Ascending aorta (tissue), 2 donors: Measurements from ENCODE around the gene USP13. TPM values are rescaled to one million over a fixed set of nuclear protein-coding genes. Genes with fewer than 3 reads are reported as not detected.
"Not testable (repeated sequence)": the region's sequence is repeated elsewhere in the genome, so short reads cannot be mapped to it uniquely, and the experiment has no call there.

ENCODE experiments used
- DNase-seq, 2 donors: peaks; one replicate each; pipeline ENCODE4 v3.0.0-alpha.2; 2019; ENCODE audit warnings: low spot score in 2 of 2
- H3K27ac ChIP-seq, 2 donors: fragments of 200-600 bp; sonication (generic); one replicate each; pipeline ENCODE4 v1.5.1; 2016 to 2017; ENCODE audit warnings: mild to moderate bottlenecking in 1 of 2
- H3K27me3 ChIP-seq: fragments of 200-600 bp; sonication (generic); one replicate; pipeline ENCODE4 v1.5.1; 2017
- H3K36me3 ChIP-seq, 2 donors: fragments of 200-600 bp; sonication (generic); one replicate each; pipeline ENCODE4 v1.5.1; 2016
- H3K4me1 ChIP-seq, 2 donors: fragments of 200-600 bp; sonication (generic); one replicate each; pipeline ENCODE4 v1.5.1; 2016 to 2017; ENCODE audit warnings: mild to moderate bottlenecking in 1 of 2
- H3K4me3 ChIP-seq, 2 donors: fragments of 200-600 bp; sonication (generic); one replicate each; pipeline ENCODE4 v1.5.1; 2016 to 2017; ENCODE audit warnings: mild to moderate bottlenecking in 1 of 2
- H3K9me3 ChIP-seq, 2 donors: fragments of 200-600 bp; sonication (generic); one replicate each; pipeline ENCODE4 v1.5.1; 2016
- intact Hi-C: fragments of 100-400 bp; cut with DNase I; formaldehyde crosslinking; loops from one replicate; pipeline ENCODE4 v1.15.1; 2023
- total RNA-seq: library from RNA; depleted of rRNA; stranded (reverse); fragments of >200 nt; gene quantifications from one replicate; pipeline ENCODE4 v1.1.0, GENCODE V29; 2016
- TF ChIP-seq, protein P1 (sequence below), 3 experiments: fragments of 200-600 bp in 2 of 3; fragments of 450-650 bp in 1 of 3; sonication (generic) in 2 of 3; IDR thresholded peaks; one replicate each; pipeline ENCODE4 v1.5.1; 2016 to 2019; ENCODE audit warnings: antibody characterized with exemption in 3 of 3, mild to moderate bottlenecking in 1 of 3, moderate library complexity in 1 of 3

The USP13 gene
- total RNA-seq, 1 donor from 2014 or later = 3.1 TPM

- Histone ChIP-seq H3K9me3 (no peaks in the 10 kb centered on the region), H3K27me3 (no peaks in the 10 kb centered on the region), H3K36me3 (peaks cover 23 to 37% of the 10 kb centered on the region in 2 donors), H3K4me3 (no peak overlapping the region), H3K4me1 (no peaks in the 10 kb centered on the region), H3K27ac (no peak overlapping the region)
- TF ChIP-seq, protein P1, sequence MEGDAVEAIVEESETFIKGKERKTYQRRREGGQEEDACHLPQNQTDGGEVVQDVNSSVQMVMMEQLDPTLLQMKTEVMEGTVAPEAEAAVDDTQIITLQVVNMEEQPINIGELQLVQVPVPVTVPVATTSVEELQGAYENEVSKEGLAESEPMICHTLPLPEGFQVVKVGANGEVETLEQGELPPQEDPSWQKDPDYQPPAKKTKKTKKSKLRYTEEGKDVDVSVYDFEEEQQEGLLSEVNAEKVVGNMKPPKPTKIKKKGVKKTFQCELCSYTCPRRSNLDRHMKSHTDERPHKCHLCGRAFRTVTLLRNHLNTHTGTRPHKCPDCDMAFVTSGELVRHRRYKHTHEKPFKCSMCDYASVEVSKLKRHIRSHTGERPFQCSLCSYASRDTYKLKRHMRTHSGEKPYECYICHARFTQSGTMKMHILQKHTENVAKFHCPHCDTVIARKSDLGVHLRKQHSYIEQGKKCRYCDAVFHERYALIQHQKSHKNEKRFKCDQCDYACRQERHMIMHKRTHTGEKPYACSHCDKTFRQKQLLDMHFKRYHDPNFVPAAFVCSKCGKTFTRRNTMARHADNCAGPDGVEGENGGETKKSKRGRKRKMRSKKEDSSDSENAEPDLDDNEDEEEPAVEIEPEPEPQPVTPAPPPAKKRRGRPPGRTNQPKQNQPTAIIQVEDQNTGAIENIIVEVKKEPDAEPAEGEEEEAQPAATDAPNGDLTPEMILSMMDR (IDR thresholded peaks at IDR 0.05) = no peak
- DNase-seq = no peak
- intact Hi-C loops = no loop called here
Observed at GRCh38 chr3:179624451-179624850, 28.4 kb upstream of the USP13 start.

DNA sequence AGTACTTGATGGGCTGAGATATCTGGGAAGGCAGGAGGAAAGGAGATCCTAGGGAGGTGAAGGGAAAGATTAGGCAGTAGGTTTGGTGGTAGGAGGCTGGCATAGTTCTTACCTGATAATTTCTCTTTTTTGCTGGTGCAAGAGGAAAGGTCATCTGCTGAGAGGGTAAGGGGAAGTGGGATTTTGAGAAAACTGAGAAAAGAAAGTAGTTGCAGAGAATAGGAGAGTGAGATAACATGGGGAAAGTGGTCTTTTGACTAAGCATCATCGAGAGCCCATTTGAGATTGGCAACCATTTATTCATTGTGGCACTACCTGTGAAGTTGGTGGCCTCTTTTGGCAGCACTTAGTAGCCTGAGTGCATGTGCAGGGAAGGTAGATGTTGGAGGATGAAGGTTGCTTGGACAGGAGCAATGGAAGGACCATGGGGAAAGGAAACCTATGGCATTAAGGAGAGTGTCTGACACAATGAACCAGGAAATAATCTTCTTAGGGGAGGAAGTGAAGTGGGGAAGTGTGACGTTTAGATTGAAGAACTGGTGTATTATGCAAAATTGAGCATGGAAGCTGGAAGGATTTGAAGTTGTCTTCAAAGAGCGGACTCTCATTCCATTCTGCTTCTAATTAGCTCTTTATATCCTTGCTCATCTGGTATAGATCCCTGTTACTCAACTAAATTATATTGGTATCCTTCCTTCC, 21.9 kb upstream of the USP13 start:
- no peak overlapping the region for H3K27ac ChIP-seq
- H3K9me3 ChIP-seq = no peaks in the 10 kb centered on the region
- intact Hi-C loops = no loop called here
- H3K27me3 ChIP-seq = no peaks in the 10 kb centered on the region
- H3K4me3 ChIP-seq = no peak overlapping the region
- no peak for DNase-seq
- TF ChIP-seq, protein P1 (IDR thresholded peaks at IDR 0.05) = no peak
- H3K36me3 ChIP-seq = no peaks in the 10 kb centered on the region
- H3K4me1 ChIP-seq = no peaks in the 10 kb centered on the region

GRCh38 chr3:179640469-179640868, 12.4 kb upstream of the USP13 start:
- H3K27me3 ChIP-seq = no peaks in the 10 kb centered on the region
- no peak overlapping the region for H3K4me3 ChIP-seq
- no peak overlapping the region for H3K27ac ChIP-seq
- TF ChIP-seq, protein P1 (IDR thresholded peaks at IDR 0.05) = no peak
- no peaks in the 10 kb centered on the region for H3K36me3 ChIP-seq
- H3K4me1 ChIP-seq = no peaks in the 10 kb centered on the region
- intact Hi-C loops = no loop called here
- no peaks in the 10 kb centered on the region for H3K9me3 ChIP-seq
- no peak for DNase-seq

DNA sequence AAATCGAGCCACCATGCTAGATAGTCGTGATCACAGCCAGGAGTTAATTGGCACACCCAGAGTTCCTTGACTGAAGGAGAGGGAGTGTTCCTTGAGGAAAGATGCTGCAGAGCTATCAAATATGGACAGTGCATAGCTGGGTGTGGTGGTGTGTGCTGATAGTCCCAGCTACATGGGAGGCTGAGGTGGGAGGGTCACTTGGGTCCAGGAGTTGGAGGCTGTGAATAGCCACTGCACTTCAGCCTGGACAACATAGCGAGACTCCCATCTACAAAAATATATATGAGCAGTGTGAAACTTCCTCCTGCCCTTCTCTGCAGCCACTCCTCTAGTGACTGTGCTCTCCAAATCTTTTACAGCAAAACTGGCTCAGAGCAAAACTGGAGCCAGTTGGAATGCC, 10.0 kb upstream of the USP13 start:
- Histone ChIP-seq H3K9me3 (no peaks in the 10 kb centered on the region), H3K4me3 (no peak overlapping the region), H3K36me3 (no peaks in the 10 kb centered on the region), H3K27ac (no peak overlapping the region), H3K27me3 (no peaks in the 10 kb centered on the region), H3K4me1 (no peaks in the 10 kb centered on the region)
- no peak for DNase-seq
- intact Hi-C loops = no loop called here
- TF ChIP-seq, protein P1 (IDR thresholded peaks at IDR 0.05) = no peak

DNA sequence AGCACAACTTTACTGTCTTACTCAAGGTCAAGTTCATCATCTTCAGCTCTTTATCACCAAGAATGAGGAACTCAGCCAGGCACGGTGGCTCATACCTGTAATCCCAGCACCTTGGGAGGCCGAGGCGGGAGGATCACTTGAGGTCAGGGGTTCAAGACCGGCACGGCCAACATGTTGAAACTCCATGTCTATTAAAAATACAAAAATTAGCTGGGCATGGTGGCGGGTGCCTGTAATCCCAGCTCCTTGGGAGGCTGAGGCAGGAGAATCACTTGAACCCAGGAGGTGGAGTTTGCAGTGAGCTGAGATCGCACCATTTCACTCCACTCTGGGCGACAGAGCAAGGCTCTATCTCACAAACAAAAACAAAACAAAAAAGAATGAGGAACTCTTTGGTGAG, 9.0 kb upstream of the USP13 start:
- H3K27me3 ChIP-seq, intact Hi-C loops, H3K9me3 ChIP-seq, H3K4me3 ChIP-seq, H3K4me1 ChIP-seq, H3K27ac ChIP-seq, H3K36me3 ChIP-seq, DNase-seq: not testable (repeated sequence)

- H3K4me1 ChIP-seq = no peaks in the 10 kb centered on the region
- intact Hi-C loops = no loop called here
- H3K9me3 ChIP-seq = no peaks in the 10 kb centered on the region
- no peak overlapping the region for H3K27ac ChIP-seq
- H3K36me3 ChIP-seq = no peaks in the 10 kb centered on the region
- DNase-seq = no peak
- TF ChIP-seq, protein P1 (IDR thresholded peaks at IDR 0.05) = no peak
- no peak overlapping the region for H3K4me3 ChIP-seq
- H3K27me3 ChIP-seq = no peaks in the 10 kb centered on the region
Observed at GRCh38 chr3:179646177-179646576, 6.7 kb upstream of the USP13 start.
